Stimulated activated CD4-positive, alpha-beta T cell treated with anti-CD3 and anti-CD28 coated beads, Interleukin-4, amount 100 ng/mL, for 24 hours (primary cell): Measurements from ENCODE around the gene ITIH1.

Experiments used
- DNase-seq: peaks from one replicate; pipeline ENCODE4 v3.0.0-alpha.2; 2020

Gene ITIH1

GRCh38 chr3:52817221-52817620, 39.8 kb downstream of the ITIH1 start:
- DNase-seq = no peak

GRCh38 chr3:52817860-52818259, 40.5 kb downstream of the ITIH1 start:
- no peak for DNase-seq

- no peak for DNase-seq
Measured at GRCh38 chr3:52819936-52820335, 42.5 kb downstream of the ITIH1 start.

GRCh38 chr3:52820736-52821135, 43.3 kb downstream of the ITIH1 start:
- peak; percentile 18 for DNase-seq

GRCh38 chr3:52822363-52822762, 45.0 kb downstream of the ITIH1 start:
- no peak for DNase-seq

GRCh38 chr3:52824037-52824436, 46.6 kb downstream of the ITIH1 start:
- DNase-seq = no peak

- DNase-seq = no peak
Measured at GRCh38 chr3:52827441-52827840, 50.0 kb downstream of the ITIH1 start.

- no peak for DNase-seq
Measured at GRCh38 chr3:52827866-52828376, 50.5 kb downstream of the ITIH1 start.

- DNase-seq = no peak
Measured at GRCh38 chr3:52829482-52829881, 52.1 kb downstream of the ITIH1 start.

- DNase-seq = no peak
Measured at GRCh38 chr3:52829906-52830463, 52.6 kb downstream of the ITIH1 start.

GRCh38 chr3:52830535-52831258, 53.3 kb downstream of the ITIH1 start, which contains the start of gene ITIH4:
ITIH4 (minus strand) TSS chr3:52830672; CDS start chr3:52830642, 30 bp downstream.
- no peak for DNase-seq

- no peak for DNase-seq
Measured at GRCh38 chr3:52831500-52832301, 54.3 kb downstream of the ITIH1 start.

GRCh38 chr3:52833202-52833601, 55.8 kb downstream of the ITIH1 start:
- no peak for DNase-seq

- DNase-seq = no peak
Measured at GRCh38 chr3:52834871-52835501, 57.6 kb downstream of the ITIH1 start, which contains the start of gene MUSTN1. MUSTN1 (minus strand) TSS chr3:52835019; CDS start chr3:52834948, 71 bp downstream.

GRCh38 chr3:52835766-52836470, 58.5 kb downstream of the ITIH1 start:
- DNase-seq = no peak

GRCh38 chr3:52836471-52836845, 59.1 kb downstream of the ITIH1 start:
- DNase-seq = no peak

GRCh38 chr3:52836986-52837385, 59.6 kb downstream of the ITIH1 start:
- no peak for DNase-seq

- no peak for DNase-seq
Measured at GRCh38 chr3:52838561-52839267, 61.3 kb downstream of the ITIH1 start.

GRCh38 chr3:52839268-52839575, 61.8 kb downstream of the ITIH1 start:
- no peak for DNase-seq

GRCh38 chr3:52839892-52840545, 62.6 kb downstream of the ITIH1 start:
- no peak for DNase-seq

- DNase-seq = no peak
Measured at GRCh38 chr3:52841211-52841980, 64.0 kb downstream of the ITIH1 start.
